Ovary (tissue), 3 donors: Measurements from ENCODE around the gene CACNG6.

ENCODE experiments used
- POLR2A ChIP-seq: fragments of 450-650 bp; IDR thresholded peaks from one replicate; pipeline ENCODE4 v1.6.1; 2017; ENCODE audit warnings: antibody characterized with exemption, mild to moderate bottlenecking, moderate library complexity
- TF ChIP-seq, protein P1 (sequence below), 3 donors: fragments of 450-650 bp in 2 of 3; fragments of 200-600 bp in 1 of 3; IDR thresholded peaks; one replicate each; pipeline versions ENCODE4 v1.5.1 to v1.8.0; 2016 to 2022; ENCODE audit warnings: antibody characterized with exemption in 3 of 3, mild to moderate bottlenecking in 1 of 3
- donor health status: DM: no; HTN: no; CAD: no.

DNA sequence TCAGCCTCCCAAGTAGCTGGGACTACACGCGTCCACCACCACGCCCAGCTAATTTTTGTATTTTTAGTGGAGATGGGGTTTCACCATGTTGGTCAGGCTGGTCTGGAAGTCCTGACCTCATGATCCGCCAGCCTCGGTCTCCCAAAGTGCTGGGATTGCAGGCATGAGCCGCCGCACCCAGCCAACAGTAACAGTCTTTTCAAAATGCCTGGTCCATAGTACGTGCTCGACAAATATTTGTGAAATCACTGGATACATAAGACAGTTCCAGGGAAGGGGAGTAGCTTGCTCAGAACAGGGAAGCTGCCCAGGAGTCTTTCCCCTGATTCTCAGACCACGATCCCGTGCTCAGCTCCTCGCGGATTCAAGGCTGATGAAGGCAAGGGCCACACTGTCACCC is 30.5 kb downstream of the CACNG6 start:
- TF ChIP-seq POLR2A: no peak
- TF ChIP-seq, protein P1, sequence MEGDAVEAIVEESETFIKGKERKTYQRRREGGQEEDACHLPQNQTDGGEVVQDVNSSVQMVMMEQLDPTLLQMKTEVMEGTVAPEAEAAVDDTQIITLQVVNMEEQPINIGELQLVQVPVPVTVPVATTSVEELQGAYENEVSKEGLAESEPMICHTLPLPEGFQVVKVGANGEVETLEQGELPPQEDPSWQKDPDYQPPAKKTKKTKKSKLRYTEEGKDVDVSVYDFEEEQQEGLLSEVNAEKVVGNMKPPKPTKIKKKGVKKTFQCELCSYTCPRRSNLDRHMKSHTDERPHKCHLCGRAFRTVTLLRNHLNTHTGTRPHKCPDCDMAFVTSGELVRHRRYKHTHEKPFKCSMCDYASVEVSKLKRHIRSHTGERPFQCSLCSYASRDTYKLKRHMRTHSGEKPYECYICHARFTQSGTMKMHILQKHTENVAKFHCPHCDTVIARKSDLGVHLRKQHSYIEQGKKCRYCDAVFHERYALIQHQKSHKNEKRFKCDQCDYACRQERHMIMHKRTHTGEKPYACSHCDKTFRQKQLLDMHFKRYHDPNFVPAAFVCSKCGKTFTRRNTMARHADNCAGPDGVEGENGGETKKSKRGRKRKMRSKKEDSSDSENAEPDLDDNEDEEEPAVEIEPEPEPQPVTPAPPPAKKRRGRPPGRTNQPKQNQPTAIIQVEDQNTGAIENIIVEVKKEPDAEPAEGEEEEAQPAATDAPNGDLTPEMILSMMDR (IDR thresholded peaks at IDR 0.05): no peak
